Transverse colon (tissue), 3 donors: Measurements from ENCODE around the gene PRELID3B.

ENCODE experiments used
- CTCF ChIP-seq, 5 experiments: fragments of 200-600 bp in 3 of 5; fragments of 450-650 bp in 2 of 5; sonication (generic) in 3 of 5; IDR thresholded peaks; 1 replicate in 2 of 5; 2 replicates in 3 of 5; pipeline ENCODE4 v1.5.1; 2016 to 2017; ENCODE audit warnings: antibody characterized with exemption in 5 of 5, inconsistent platforms in 3 of 5, mild to moderate bottlenecking in 2 of 5, moderate library complexity in 1 of 5
- EP300 ChIP-seq: sonication (generic); formaldehyde crosslinking; IDR thresholded peaks from one replicate; pipeline ENCODE4 v1.6.1; 2017; ENCODE audit warnings: antibody characterized with exemption, low read depth
- POLR2A ChIP-seq: fragments of 450-650 bp; IDR thresholded peaks from one replicate; pipeline ENCODE4 v1.6.1; 2016; ENCODE audit warnings: antibody characterized with exemption, mild to moderate bottlenecking, moderate library complexity

GRCh38 chr20:58992911-58993310 is 49.7 kb downstream of the PRELID3B start:
- TF ChIP-seq POLR2A, result no peak
- TF ChIP-seq CTCF (IDR thresholded peaks at IDR 0.05), result no peak
- no peak for TF ChIP-seq EP300
